Breast epithelium (tissue), 3 donors: ENCODE data around the gene PLCXD3.

Source experiments
- CTCF ChIP-seq, 3 donors: fragments of 450-650 bp; IDR thresholded peaks; one replicate each; pipeline ENCODE4 v1.5.1; 2016 to 2017; ENCODE audit warnings: antibody characterized with exemption in 3 of 3, mild to moderate bottlenecking in 3 of 3, moderate library complexity in 3 of 3
- POLR2AphosphoS5 ChIP-seq, 3 donors: sonication (generic); formaldehyde crosslinking; IDR thresholded peaks; one replicate each; pipeline ENCODE4 v1.6.1; 2017; ENCODE audit warnings: antibody characterized with exemption in 3 of 3

GRCh38 chr5:41399839-41400238 lies 110.6 kb downstream of the PLCXD3 start:
- TF ChIP-seq CTCF (IDR thresholded peaks at IDR 0.05) (no peak), POLR2AphosphoS5 (IDR thresholded peaks at IDR 0.05) (no peak)
